GM19238 (cell line): ENCODE data around the gene ZMYND8.
"Not testable (repeated sequence)": the region's sequence is repeated elsewhere in the genome, so short reads cannot be mapped to it uniquely, and the experiment has no call there.

Experiments
- DNase-seq: peaks from one replicate; pipeline ENCODE4 v3.0.0; 2011; ENCODE audit warnings: low spot score; ENCODE audit not compliant: insufficient read length

Gene ZMYND8

GRCh38 chr20:47370850-47371782 lies 14.6 kb upstream of the ZMYND8 start:
- no peak for DNase-seq

DNA sequence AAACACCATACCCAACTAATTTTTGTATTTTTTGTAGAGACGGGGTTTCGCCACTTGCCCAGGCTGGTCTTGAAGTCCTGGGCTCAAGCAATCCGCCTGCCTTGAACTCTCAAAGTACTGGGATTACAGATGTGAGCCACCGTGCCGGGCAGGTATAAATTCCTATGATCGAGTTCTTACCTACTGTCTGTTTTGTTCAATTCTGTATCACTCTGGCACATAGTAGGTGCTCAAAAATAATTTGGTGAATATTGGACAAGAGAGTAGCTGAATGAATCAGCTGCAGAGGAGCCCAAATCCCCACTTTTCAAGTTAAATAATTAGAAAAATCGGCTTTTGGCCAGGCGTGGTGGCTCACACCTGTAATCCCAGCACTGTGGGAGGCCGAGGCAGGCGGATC lies 13.7 kb upstream of the ZMYND8 start:
- DNase-seq: no peak

DNA sequence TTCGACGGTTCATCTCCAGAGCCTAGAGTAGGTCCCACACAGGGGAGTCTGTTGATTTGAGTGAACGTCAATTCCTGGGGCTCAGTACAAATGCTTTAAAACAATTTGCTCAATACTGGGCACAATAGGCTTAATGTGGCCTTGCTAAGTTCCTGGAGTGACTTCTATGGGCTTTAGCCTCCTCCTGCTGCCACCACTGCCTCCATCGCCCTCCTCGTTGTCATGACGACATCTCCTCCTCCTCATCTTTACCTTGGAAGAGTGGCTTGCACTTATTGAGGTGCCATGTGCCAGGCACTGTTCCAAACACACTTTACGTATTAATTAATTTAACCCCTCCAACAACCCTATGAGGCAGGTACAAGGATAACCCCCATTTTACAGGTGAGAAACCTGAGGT lies 11.8 kb upstream of the ZMYND8 start:
- DNase-seq: no peak

GRCh38 chr20:47366301-47366700 lies 9.8 kb upstream of the ZMYND8 start:
- DNase-seq: not testable (repeated sequence)

DNA sequence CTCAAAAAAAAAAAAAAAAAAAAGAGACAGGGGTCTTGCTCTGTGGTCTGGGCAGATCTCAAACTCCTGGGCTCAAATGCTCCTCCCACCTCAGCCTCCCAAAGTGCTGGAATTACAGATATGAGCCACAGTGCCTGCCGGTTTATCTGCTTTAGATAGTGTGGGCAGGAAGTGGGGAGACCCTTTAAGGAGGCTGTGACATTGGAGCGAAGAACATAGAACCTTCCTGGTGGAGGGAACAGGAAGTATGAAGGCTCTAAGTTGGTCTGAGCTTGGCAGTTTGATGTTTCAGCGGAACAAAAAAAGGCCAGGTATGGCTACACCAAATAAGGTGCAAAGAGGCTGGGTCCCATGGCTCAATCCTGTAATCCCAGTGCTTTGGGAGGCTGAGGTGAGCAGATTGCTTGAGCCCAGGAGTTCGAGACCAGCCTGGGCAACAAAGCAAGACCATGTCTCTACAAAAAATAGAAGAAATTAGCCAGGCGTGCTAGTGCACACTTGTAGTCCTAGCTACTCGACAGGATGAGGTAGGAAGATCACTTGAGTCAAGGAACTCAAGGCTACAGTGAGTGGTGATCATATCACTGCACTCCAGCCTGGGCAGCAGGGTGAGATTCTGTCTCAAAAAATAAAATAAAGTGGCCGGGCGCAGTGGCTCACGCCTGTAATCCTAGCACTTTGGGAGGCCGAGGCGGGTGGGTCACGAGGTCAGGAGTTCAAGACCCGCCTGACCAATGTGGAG lies 8.7 kb upstream of the ZMYND8 start:
- no peak for DNase-seq

GRCh38 chr20:47362361-47363219 lies 6.1 kb upstream of the ZMYND8 start:
- DNase-seq: no peak

- no peak for DNase-seq
Observed at GRCh38 chr20:47361057-47361915, 4.8 kb upstream of the ZMYND8 start.

- peak; percentile 32 for DNase-seq
Observed at GRCh38 chr20:47360297-47361056, 4.0 kb upstream of the ZMYND8 start.

DNA sequence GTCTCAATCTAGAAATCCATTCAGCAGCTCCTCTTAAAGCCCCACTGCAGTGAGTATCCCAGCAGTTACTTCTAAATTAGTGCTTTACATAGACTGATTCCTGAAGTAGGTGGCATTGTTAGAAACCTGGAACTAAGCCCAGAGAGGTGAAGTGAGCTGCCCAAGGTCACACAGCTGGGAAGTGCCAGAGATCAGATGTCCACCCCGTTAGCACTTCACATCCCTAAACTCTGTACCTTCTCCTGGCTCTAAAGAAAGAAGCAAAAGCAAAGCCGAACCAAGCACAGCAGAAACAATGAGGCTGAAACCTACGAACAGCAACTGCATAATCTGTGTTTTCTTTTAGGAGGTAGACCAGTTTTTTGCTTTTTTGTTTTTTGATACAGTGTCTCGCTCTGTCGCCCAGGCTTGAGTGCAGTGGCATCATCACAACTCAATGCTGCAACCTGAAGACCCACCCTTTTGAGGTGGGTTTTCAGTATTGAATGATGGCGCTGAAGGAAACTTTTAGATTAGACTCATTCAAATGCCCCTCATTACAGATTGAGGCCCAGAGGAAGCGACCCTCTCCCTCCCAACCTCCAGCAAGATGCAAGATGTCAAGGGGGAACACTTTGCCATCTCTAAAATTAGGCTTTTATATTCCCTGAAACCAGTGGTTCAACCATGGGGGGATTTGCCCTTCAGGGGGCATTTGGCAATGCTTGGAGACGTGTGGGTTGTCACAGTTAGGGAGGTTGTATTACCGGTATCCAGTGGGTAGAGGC lies 3.2 kb upstream of the ZMYND8 start:
- no peak for DNase-seq

- DNase-seq: no peak
Observed at GRCh38 chr20:47358672-47359529, 2.4 kb upstream of the ZMYND8 start.

GRCh38 chr20:47358039-47358671 lies 1.7 kb upstream of the ZMYND8 start:
- DNase-seq: no peak

DNA sequence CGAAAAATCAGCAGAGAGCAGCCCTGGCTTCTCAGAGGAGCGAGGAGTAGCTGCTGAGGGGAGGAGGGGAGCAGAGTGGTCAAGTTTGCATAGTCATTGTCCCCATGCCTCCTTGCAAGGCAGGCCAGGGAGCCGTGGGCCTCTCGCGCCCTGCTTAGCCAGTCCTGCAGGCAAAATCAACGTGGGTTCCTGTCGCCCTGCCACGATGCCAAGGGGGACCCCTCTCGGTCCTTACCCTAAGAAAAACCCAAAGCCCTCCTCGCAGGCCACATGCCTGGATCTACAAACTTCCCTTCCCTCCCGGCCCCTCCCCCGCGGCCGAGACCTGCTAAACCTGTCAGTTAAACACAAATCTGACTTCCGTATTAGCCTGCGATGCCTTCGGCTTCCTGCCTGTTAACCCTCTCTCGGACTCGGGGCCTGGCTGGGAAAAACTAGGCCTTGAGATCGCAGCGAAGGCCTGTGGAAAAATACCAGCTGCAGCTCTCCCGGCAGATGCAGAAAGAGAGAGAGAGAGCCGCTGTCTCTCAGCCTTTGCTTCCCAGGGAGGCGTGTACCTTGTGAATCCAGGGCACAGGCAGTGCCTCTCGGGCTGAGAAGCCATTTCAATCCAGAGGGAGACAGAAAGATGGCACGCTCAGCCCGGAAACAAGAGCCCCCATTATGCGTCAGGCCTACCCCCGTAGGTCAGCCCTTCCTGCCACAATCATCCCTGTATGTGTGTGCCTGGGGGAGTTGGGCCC lies 968 bp upstream of the ZMYND8 start:
- DNase-seq: peak; percentile 53

- no peak for DNase-seq
Observed at GRCh38 chr20:47356220-47356525, 326 bp downstream of the ZMYND8 start.

DNA sequence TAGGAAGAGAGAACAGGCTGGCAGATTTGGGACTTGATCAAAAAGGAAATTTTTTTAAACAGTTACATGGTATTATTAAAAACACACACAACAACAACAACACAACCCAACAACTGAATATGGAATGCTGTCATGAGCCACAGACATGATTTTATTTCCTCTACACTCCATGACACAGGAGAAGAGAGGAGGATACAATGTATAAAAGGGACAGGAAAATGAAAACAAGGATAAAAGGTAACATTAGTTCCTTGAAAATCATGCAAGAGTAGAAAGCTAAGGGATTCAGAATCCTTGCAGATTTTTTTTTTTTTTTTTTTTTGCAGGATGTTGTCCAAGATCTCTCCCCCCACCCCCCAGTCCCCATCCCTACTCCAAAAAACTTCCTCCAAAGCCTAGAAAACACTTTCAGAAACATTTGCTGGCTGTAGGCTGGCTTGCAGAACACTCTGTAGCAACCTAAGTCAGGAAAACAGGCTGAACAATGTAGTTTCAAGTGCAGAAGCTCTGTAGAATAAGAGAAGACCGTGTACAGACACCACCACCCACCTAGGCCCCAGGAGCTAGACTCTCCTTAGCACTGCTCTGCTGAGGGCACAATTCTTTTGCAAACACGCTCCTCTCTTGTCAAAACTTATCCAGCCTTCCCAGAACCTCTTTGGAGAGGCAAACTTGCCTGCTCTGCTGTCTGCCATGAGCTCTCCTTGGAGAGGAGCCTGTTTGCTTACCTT lies 845 bp downstream of the ZMYND8 start:
- DNase-seq: no peak

DNA sequence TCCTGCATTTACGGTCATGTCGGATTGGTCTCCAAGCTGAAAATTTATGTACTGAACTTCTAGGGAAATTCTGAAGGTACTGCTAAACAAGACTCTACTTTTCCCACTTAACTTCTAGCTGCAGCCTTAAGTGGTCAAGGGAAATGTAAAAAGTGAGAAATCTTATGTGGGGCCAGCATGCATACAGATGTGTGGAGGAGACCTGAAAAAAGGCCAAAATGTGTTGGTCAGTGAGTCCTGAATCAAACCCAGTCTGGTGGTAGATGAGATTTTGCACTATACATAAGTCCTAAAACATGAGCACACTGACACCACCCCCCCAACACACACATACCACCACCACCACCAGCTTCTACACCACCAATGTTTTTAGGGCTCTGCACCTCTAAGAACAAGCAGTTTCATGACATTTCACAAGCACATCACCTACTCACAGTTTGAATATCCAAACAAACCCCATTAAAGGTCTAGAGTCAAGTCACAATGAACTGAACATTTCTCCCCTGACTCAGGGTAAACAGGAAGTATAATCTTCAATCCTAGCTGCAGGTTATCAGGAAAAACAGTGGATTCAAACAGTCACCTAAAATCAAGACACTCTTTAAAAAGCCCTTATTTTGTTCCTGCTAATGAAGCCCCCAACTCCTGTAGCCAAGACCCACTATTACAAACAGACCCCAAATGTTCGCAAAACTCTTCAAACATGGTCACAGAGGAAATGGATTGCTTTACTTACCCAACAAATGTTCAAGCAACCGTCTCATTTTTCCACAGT lies 1.6 kb downstream of the ZMYND8 start:
- no peak for DNase-seq

GRCh38 chr20:47354464-47354713 lies 2.1 kb downstream of the ZMYND8 start:
- DNase-seq: no peak
